PFSK-1 (cell line): ENCODE data around the gene FOXN4.

Experiments
- POLR2AphosphoS5 ChIP-seq: IDR thresholded peaks from 2 replicates; pipeline ENCODE4 v1.6.1; 2012; ENCODE audit warnings: low read depth, mild to moderate bottlenecking, control low read depth, low read length, moderate library complexity
- REST ChIP-seq, 2 experiments: IDR thresholded peaks; 2 replicates each; pipeline versions ENCODE4 v1.6.1 to v1.8.0; 2011 to 2012; ENCODE audit warnings: low read depth in 2 of 2, low read length in 2 of 2, control low read depth in 1 of 2, inconsistent platforms in 1 of 2, mild to moderate bottlenecking in 1 of 2, moderate library complexity in 1 of 2; ENCODE audit not compliant: insufficient read depth in 1 of 2
- SIN3A ChIP-seq: IDR thresholded peaks from 2 replicates; pipeline ENCODE4 v1.6.1; 2012; ENCODE audit warnings: mild to moderate bottlenecking, low read length, moderate library complexity, borderline replicate concordance; ENCODE audit not compliant: insufficient read depth

- TF ChIP-seq POLR2AphosphoS5 (no peak), REST (IDR thresholded peaks at IDR 0.05; ENCODE audit: insufficient read depth in 1 of 2, low read depth in 2 of 2, low read length in 2 of 2) (no peak), SIN3A (no peak)
Observed at GRCh38 chr12:109305547-109305946, 3.5 kb downstream of the FOXN4 start.
